ENCODE measurements around the gene RAB11FIP4. TPM values are rescaled to one million over a fixed set of nuclear protein-coding genes. Genes with fewer than 3 reads are reported as not detected.

RAB11FIP4 gene
- total RNA-seq, 1 donor, result under 0.01 TPM

DNA sequence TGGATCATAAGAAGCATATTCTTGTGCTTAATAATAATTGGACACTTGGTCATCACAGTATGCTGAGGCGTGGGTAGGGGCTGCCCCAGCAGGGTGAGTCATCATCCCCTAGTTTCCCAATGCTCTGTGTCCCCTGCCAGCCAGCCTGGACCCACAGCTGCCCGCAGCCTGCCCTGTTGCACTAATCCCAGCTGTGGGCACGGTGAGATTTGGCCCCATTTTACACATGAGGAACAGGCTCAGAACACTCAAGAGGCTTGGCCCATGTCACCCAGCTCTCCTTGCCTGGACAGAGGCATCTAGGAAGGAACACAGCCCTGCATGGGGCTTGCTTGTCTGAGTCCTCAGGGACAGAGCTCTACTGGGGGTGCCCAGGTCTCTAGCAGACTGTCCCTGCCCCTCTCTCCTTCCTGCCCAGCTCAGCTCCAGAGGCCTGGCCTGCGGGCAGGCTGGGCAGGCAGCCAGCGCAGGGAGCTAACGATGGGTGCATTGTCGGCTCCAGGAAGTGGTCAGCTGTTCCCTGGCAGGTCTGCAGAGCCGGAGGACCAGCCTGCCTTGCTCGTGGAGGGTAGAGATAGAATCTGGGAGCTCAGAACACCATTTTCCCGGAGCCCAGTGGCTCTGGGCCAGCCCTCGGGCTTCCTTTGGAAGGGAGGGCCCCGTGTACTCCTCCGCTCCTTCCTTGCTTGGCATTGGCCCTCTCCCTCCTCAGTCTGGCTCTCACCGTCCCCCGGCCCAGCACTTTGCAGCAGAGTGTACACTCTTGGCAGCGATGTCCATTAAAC is 189.4 kb downstream of the RAB11FIP4 start:
- peak; percentile 80 for DNase-seq (ENCODE audit: low read depth)
- no peak overlapping the region for H3K4me3 ChIP-seq (ENCODE audit: low read depth, low read length)
- TF ChIP-seq, protein P1, sequence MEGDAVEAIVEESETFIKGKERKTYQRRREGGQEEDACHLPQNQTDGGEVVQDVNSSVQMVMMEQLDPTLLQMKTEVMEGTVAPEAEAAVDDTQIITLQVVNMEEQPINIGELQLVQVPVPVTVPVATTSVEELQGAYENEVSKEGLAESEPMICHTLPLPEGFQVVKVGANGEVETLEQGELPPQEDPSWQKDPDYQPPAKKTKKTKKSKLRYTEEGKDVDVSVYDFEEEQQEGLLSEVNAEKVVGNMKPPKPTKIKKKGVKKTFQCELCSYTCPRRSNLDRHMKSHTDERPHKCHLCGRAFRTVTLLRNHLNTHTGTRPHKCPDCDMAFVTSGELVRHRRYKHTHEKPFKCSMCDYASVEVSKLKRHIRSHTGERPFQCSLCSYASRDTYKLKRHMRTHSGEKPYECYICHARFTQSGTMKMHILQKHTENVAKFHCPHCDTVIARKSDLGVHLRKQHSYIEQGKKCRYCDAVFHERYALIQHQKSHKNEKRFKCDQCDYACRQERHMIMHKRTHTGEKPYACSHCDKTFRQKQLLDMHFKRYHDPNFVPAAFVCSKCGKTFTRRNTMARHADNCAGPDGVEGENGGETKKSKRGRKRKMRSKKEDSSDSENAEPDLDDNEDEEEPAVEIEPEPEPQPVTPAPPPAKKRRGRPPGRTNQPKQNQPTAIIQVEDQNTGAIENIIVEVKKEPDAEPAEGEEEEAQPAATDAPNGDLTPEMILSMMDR (IDR thresholded peaks at IDR 0.05; ENCODE audit: insufficient read depth, low read depth, low read length), result no peak

DNA sequence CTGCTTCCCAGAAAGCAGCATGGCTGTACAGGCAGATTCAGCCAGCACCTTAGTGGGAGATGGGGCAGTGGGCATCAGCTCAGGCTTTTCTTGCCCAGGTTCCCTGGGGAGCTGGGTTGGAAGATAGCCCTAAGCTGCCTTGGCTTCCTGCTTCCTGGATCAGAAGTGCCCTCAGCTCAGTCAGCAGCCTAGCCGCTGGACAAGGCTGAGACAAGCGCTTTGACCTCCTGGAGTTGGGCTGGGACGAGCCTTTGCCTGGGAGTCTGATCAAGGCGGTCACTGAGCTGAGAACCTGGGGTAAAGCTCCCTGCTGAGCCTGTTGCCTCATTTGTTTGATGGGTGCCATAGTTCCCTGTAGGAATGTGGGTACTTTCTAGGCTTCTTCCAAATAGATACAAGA is 190.0 kb downstream of the RAB11FIP4 start:
- TF ChIP-seq, protein P1 (IDR thresholded peaks at IDR 0.05; ENCODE audit: insufficient read depth, low read depth, low read length), result no peak
- DNase-seq (ENCODE audit: low read depth), result peak; percentile 38
- H3K4me3 ChIP-seq (ENCODE audit: low read depth, low read length), result no peak overlapping the region

DNA sequence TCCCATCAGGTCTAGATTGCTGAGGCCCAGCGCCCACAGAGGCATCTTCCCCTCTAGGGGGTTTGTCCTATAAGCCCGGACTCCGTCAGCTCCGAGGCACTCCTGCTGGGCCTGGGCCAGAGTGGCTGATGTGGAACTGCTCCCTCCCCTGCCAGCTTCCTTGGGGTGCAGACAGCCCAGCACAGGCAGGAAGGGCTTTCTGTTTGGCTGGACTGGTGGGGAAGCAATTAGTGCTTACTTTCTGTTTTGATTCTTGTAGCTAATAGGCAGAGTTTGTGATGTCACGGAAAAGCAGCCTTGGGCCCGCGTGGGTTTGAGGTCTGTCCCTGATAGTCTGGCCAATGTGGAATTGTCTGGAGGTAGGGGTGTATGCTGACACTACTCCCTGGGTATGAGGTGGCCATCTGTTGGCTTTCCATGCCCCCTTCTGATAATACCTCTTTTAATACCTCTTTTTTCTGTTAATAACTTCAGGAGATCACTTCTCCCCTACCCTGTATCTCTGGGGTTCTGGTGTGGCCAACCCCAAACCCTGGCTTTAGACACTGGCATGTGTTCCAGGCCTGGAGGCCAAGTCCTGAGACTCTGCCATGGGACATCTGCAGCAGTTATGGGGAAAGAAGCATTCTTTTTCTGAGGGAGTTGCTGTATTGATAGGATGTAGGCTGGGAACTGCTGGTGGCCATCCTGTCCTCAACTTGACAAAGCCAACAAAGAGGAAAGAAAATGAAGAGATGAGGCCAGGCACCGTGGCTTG is 190.9 kb downstream of the RAB11FIP4 start:
- peak; percentile 51 for DNase-seq (ENCODE audit: low read depth)
- TF ChIP-seq, protein P1 (IDR thresholded peaks at IDR 0.05; ENCODE audit: insufficient read depth, low read depth, low read length), result no peak
- no peak overlapping the region for H3K4me3 ChIP-seq (ENCODE audit: low read depth, low read length)

DNA sequence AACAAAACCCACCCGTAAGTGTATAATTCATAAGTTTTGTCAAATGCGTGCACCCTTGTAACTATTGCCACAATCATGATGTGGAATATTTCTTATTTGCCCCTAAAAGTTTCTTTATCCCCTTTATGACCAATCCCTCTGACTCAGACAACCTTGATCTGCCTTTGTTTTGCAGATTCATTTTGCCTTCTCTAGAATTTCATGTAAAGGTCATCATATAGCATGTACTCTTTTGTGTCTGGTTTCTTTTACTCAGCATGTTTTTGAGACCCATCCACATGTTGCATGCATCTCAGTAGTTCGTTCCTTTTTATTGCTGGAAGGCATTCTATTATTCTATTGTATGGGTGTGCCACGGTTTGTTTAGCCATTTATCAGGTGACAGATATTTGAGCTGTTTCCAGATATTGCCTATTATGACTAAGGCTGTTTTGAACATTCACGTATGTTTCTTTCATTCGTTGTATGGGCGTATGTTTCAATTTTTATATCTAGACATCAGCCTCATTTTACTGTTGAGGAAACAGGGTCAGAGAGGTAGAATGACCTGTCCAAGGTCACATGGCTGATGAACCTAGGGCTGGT is 192.4 kb downstream of the RAB11FIP4 start:
- DNase-seq (ENCODE audit: low read depth), result no peak
- H3K4me3 ChIP-seq (ENCODE audit: low read depth, low read length), result no peak overlapping the region
- TF ChIP-seq, protein P1 (IDR thresholded peaks at IDR 0.05; ENCODE audit: insufficient read depth, low read depth, low read length), result no peak

DNA sequence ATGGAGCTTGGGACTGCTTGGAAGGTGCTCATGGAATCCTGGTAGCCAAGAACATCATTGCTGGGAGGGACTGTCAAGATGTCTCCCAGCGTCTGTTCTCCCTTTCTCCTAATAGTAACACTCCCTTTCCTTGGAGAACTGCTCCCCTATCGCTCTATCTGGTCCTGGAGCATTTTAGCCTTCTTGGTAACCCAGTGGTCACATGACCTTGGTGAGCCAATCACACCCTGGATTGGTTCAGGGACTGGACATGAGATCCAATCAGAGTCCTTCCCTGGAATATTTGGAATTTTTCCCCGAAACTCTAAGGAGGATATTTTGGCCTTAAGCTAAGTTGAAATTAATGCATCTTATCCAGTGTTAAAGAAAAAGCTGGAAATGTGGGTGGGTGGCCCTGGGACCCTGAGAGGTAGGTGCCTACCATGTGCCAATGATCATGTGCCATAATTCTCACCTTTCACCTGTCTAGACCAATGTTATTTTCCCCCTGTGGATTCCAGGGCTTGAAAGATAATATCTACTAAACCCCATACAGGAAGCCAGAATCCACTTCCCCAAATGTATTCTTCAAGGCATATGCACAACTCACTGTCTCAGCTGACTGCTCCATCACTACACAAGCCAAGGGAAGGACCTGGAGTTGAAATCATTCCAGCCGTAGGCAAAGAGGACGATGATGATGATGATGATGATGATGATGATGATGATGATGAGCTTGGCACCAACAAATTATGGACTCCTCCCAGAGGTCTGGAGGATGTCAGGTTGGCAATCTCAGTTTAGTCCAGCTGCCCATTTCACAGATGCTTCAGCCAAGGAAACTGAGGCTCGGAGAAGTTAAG is 193.2 kb downstream of the RAB11FIP4 start:
- no peak for DNase-seq (ENCODE audit: low read depth)
- TF ChIP-seq, protein P1 (IDR thresholded peaks at IDR 0.05; ENCODE audit: insufficient read depth, low read depth, low read length), result no peak
- no peak overlapping the region for H3K4me3 ChIP-seq (ENCODE audit: low read depth, low read length)

DNA sequence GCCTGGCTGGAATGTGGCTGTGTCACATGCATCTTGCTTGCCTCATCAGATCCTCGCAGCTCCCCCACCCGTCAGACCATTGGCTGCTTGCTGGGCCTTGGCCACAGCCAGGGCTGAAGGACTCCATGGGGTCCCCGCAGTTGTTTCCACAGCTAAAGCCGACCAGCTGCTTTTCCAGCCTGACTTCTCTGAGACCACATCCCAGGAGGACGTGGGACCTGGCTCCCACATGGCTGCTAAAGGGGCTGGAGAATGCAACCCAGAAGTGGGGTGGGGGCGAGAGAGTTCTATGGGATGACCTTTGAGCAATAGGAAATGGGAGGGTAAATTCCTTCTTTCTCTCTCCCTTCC is 193.8 kb downstream of the RAB11FIP4 start:
- TF ChIP-seq, protein P1 (IDR thresholded peaks at IDR 0.05; ENCODE audit: insufficient read depth, low read depth, low read length), result no peak
- DNase-seq (ENCODE audit: low read depth), result no peak

More for the DNA sequence above, 193.8 kb downstream of the RAB11FIP4 start:
- no peak overlapping the region for H3K4me3 ChIP-seq (ENCODE audit: low read depth, low read length)

Measured in fibroblast of villous mesenchyme (primary cell).